Activated T-cell treated with anti-CD3 and anti-CD28 coated beads for 48 hours (primary cell): Measurements from ENCODE around the gene SEMA4F.

Source experiments
- DNase-seq: peaks from one replicate; pipeline ENCODE4 v3.0.0-alpha.2; 2020; ENCODE audit warnings: low read depth

SEMA4F gene

DNA sequence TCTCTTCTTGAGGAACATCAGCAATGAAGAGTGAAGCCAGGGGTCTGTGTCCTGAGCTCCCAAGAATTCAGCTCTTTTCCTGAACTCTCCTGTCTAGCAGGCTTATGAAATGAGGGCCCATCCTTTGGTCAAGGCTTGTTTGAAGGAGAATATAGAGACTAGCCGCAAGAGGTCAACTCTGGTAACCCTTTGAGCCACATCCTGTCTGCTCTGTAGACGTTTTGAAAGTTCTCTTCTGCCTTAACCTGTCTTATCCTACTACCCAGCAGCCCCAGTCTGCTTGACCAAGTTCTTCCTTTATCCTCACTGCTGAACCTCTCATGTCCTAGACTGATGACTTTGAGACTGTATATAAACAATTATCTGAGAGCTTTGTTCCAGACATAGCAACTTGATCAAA is 5.4 kb downstream of the SEMA4F start:
- no peak for DNase-seq

DNA sequence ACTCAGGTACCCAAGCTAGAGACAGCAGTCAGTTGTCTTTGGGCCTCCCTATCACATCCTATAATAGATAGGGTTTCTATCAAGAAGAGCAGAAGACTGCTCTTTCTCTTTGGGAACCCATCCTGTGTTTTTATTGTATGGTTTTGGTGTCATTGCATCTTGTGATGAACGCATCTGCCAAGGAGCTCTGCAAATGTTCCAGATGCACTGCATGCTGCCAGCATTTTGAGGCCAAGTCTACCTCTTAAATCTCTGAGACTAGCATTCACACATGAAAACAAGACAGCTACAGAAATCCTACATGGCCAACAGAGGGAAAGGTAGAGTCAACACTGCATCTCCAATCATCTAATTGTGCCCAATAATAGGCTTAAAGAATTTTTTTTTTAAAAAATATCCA is 14.0 kb downstream of the SEMA4F start:
- DNase-seq: no peak

DNA sequence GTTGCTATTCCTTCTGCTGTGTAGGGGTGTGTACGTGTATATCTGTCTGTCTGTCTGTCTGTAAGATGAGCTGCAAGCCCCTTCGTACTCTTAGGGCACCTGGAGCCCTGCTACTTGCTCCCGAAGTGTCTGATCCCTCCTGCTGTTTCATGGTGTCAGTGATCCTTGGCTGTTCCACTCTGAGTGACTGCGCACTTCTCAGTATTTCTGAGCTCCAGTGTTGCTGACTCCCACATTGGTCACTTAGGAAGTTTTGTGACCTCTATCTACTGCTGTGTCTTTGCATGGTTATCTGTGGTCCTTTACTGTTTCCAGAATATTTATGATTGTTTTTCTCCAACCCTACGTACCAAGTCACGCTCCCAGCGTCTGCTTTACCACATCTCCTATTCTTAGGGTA is 16.2 kb downstream of the SEMA4F start:
- DNase-seq: no peak

DNA sequence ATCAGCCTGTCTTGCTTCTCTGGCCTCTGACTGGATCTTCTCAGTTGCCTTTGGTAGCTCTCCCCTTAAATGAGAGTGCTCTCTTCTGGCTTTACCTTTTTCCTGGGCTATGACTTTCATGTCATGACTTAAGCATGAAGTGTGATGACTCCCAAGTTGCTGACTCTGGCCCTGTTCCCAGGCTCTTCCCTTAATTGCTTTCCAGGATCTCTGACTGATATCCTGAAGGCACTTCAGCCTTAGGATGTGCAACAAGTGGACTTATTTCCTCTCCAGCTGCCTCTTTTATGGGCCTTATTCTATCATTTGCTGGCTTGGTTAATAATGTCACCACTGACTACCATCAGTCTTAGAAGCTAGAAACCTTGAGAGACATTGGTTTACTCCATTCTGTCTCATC is 17.4 kb downstream of the SEMA4F start:
- DNase-seq: no peak

DNA sequence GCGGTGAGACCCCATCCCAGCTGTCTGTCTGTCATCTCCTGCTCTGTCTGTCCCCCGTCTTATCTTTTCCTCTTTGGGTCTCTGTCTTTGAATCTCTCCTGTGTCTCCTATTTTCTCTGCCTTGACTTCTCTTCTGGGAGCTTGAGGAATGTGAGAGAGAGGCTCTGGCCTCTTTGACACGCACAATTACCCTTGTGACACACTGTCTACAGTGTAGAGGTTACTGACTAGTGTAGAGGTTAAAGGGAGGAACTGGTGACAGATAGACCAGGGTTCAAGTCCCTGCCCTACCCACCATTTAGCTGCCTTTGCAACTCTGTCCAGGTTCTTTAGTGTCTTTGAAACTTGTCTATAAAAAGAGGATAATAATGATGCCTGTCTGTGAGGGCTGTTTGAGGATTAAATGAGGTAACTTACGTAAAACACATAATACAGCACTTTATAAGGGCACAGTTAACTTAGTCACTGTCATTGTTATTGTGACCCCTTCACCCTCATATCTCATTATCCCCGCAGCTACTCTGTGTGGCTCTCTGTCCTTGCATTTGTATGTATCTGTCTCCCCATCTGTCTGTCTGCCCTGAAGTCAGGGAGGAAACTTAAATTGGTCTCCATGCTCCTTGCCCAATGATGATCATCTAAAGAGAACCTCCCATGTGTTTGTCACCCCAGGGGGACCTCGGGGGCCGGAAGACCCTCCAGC is 19.9 kb downstream of the SEMA4F start:
- no peak for DNase-seq

DNA sequence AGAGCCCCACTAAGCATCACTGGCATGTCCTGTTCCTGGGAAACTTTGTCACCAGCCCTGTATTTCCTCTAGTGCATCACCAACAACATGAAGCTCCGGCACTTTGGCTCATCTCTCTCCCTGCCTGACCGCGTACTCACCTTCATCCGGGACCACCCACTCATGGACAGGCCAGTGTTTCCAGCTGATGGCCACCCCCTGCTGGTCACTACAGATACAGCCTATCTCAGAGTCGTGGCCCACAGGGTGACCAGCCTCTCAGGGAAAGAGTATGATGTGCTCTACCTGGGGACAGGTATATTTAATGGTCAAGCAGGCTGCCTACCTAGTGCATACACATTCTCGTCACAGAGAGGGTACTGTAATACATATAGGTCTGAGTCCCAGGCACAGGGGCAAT is 21.0 kb downstream of the SEMA4F start:
- DNase-seq: no peak

DNA sequence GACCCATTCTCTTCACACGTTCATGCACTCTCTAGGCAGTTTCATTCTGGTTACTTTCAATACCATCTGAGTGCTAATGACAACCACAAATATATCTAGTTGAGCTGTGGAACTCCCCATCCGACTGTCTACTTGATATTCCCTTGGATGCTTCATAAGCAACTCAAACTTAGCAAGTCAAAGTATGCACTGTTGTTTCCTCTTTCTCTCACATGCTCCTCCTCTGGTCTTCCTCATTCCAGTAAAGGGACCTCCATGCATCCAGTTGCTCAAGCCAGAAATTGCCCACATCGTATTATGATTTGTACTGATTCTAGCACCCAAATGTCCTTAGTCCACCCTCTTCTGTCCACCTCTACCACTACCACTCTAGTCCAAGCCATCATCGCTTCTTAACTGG is 22.3 kb downstream of the SEMA4F start:
- DNase-seq: no peak

DNA sequence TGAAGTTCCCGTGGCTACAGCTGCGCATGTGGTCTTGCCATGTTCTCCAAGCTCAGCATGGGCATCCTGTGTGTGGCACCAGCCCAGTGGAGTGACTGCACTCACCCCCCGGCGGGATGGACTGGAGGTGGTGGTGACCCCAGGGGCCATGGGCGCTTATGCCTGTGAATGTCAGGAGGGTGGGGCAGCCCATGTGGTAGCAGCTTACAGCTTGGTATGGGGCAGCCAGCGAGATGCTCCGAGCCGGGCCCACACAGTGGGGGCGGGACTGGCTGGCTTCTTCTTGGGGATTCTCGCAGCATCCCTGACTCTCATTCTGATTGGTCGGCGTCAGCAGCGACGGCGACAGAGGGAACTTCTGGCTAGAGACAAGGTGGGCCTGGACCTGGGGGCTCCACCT is 25.6 kb downstream of the SEMA4F start:
- no peak for DNase-seq

DNA sequence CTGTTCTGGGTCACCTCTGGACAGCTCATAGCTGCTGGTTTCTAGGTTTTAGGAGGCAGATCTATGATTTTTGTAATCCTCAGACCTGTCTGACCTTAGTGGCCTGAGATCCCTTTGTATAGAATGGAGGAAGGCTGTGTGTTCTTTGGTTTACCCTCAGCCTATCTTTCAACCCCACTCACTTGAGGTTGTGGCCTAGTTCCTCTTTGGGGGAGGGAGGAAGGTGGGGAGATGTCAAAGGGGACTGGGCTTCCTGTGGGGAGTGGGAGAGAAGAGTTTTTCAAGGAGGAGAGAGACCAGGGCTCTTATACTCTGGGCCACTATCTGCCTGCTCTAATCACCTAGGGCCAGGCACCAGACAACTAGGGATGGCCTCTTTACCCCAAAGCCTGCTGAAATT is 28.5 kb downstream of the SEMA4F start:
- no peak for DNase-seq

DNA sequence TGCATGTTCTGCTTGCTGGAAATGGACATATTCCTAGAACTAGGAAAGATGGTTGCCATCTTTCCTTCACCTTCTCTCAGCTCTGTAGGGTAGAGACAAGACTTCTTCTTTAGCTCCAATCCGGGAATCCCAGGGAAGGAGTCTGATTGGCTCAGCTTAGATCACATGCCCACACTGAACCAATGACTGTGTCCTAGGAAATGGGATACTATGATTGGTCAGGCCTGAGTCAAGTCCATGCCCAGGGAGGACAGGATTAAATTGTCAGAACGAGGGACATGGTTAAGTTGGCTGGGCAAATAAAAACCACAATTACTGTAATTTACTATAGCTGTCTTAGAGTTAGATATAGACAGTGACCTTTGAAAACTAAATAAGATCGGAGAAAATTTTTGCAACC is 31.4 kb downstream of the SEMA4F start:
- no peak for DNase-seq

DNA sequence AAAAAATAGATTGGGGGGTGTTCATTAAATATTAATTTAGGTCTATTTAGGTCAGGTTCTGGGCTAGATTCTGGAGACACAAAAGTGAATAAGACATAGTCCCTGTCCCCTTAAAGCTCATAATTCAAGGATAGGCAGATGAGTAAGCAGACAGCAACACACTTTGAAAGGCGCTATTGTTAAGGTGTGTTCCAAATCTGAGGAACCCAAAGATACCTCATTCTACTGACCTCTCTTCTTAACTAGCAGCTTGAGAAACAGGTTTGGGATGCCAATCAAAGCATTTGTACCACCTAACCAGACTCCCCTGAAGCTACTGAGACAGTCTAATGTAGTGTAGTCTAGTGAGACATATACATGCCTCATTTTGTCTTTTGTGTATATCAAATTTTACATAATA is 34.8 kb downstream of the SEMA4F start:
- DNase-seq: no peak

DNA sequence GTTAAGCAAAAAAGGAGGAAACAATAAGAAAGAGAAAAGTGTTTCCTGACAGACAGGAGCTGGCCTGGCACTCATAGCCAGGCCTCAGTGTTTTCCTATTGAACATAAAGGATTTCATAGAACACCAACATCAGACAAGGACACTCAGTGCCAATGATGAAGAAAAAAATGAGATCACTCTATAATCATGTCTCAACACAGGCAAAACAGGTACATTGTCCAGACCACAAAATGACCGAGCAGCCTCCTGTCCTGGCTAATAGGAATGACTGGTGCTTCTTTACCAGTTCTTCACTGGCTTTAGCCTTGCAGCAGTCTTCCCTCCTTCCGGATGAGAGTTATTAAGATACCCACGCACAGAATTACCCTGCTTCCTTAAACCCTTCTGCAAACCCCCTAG is 35.6 kb downstream of the SEMA4F start:
- DNase-seq: no peak

DNA sequence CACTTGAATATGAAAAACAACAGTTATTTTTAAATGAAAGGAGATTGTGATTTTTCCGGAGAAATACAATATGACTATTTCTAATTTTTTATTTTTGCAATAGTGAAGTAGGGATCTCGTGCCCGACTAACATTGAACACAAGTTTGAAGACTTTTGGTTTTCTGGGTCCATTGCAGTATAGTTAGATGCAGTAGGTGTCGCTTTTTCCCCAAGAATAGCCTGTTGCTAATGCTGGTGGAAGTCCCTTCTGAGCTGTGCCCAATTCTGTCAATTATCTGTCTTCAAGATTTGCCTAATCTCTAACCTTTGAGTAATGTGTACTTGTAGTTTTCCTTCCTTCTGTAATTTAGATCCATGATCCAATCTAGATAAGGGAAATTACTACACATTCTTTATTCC is 36.5 kb downstream of the SEMA4F start:
- DNase-seq: no peak

DNA sequence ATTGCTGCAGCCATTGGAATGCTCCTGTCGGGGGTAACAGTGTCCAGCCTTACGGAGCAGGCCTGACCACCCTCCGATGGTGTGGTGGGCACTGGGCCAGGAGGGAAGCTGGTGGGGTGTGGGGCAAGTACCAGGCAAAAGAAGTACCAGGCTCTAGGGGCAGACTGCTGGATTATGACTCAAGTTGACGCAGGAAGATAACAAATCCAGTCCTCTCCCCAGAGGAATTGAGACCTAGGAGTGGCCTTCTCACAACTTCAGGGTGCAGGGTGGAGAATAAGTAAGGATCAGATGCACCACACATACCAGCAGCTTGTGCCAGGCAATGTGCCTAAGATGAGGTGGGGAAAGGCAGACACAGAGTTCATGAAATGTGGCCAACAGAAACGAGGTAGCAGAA is 37.9 kb downstream of the SEMA4F start:
- DNase-seq: no peak

DNA sequence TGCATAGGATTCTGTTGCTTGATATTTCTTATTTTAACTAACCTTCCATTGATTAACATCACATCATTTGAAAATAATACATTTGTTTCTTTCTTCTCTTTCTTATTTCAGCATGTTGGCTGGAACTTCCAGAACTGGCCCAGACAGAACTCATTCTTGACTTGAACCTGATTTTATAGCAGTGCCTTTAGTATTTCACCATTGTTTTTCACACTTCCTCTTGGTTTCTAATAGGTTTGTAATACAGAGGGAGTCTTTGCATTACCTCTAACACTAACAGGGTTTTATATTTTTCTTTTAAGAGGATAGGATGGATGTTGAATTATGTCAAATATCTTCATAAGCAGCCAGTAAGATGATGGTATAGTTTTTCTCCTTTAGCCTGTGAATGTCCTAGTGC is 39.2 kb downstream of the SEMA4F start:
- no peak for DNase-seq

DNA sequence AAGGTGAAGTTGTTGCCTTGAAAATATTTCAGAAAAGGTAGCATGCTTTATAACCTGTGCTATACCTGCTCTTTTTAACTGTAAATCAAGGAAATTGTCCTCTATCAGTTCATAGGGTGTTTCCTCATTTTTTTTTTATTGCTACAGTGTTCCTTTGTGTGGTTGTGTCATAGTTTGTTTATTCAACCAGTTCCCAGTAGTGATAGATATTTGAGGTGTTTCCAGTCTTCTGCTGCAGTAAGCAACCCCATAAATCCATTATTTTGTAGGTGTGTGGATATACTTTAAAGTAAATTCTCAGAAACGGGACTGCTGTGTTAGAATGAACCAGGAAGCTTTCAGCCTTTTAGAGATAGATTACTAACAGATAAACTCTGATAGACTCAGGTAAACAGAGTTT is 39.6 kb downstream of the SEMA4F start:
- no peak for DNase-seq

DNA sequence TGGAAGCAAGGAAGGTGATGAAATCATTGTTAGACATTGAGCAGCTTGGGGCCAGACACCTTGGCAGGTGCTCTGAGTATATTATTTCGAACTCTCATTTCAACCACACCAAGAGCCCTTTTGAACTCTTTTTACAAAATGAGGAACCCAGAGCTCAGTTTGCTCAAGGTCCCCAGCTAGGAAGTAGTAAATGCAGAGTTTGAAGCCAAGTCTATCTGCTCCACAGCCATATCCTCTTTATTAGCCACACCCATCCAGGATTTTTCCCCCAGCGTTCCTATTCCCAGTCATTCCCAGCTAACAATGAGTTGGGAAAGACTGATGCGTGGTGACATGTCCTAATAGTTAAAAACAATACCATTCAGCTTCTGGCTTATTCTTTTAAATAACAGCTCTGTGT is 40.2 kb downstream of the SEMA4F start:
- no peak for DNase-seq

DNA sequence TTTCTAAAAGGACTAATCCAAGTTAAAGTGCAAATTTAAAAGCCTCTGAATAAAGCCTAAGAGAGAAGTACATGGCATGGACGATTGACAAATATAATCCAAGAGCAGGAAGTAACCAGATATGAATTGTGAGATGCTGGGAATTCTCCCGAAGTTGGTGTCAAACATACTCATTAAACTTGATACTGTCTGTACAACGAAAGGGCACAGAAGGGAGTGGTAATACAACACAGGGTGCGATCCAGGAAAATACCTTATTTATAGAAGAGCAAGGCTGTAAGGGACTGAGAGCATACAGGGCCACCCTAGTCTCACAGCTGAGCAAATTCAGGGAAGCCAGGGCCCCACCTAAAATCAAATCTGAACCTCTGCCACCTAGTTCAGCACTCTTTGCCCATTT is 41.6 kb downstream of the SEMA4F start:
- no peak for DNase-seq

DNA sequence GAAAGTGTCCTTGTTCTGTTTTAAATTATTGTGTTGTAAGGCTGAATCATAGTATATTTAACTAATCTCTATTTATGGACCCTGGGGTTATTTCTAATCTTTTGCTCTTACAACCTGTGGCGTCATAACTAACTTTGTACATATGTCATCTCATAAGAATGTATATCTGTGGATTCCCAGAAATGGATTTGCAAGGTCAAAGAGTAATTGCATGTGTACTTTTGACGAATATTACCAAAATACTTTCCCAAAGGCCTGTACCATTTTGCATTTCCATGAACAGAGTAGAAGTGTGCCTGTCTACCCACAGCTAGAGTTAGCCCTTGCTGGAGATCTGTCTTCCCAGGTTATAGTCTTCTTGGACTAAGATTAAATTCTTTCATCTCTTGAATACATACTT is 42.8 kb downstream of the SEMA4F start:
- no peak for DNase-seq

DNA sequence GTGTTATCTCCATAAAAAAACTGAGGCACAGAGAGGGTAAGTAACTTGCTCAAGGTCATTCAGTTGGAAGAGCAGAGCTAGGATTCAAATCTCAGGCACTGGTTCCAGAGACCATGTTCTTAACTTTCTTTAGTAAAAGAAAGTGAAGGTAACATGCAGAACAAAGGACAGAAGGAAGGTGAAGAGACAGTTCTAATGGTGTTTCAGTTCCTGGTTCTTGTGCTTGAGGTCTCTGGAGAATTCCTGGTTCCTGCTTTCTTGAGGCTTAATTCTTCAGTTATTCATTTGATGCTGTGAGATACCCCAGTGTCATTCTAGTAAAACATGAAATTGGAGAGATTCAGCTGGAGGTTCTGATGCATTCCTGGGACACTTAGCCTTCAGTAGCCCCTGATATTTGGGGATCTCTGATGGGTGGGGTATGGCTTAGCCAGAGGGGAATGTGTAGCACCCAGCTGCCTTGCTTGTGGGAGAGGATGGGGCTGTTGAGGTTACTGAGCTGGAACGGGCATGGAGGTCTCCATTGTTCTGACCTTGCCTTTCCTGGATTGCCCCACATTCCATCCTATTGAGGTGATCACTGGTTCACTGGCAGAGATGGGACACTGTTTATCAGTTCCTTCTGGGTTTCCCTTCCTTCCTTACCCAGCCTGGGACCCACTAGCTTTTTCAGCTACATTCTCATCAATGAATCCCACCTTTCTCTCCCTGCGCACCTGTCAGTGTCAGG is 46.8 kb downstream of the SEMA4F start:
- DNase-seq: no peak

DNA sequence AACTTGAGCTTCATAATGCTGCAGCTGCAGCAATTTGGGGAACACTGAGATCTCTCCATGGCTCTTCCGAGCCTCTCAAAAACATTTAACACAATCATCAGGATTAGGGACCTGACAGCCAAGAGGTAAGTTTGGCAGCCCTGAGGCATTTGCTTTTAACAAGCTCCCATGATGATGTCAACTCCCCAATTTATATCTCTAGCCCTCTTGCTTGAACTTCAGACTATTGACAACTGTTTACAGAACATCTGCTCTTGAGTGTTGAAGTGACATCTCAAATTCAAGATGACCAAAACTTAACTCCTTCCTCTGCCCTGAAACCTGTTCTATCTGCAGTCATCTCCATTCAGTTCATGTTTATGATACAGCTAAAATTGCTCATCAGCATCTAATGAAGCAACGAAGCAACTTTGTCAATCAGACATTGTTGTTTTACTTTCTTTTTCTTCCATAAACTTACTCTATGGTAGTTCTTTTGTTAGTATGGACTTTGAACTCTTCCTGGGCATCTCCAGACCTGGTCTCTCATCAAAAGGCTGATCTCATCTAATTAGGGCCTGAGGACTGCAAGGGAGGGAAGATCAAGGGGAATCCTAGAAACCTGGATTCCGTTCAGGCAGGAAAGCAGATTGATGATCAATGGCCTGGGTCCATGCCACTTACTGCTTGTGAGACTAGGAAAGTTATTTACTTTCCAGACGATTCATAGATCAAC is 48.1 kb downstream of the SEMA4F start:
- DNase-seq: no peak

DNA sequence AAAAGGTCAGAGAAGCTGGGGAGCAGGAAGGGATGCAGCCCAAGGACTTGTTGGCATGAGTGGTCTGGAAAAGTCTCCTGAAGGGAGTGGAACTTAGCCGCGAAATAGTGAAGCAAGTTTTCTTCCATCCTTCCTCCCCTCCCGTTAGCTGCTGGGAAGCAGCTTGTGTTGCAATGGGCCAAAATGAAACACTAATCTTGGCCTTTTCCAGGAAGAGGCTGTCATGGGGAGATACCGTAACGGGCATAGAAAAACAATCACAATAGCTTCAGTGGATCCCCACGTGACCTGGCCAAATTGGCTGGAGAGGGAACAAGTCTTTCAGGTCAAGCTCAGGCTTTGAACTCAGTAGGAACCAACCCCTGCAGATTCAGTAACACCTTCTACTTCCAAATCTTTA is 49.3 kb downstream of the SEMA4F start:
- DNase-seq: no peak

DNA sequence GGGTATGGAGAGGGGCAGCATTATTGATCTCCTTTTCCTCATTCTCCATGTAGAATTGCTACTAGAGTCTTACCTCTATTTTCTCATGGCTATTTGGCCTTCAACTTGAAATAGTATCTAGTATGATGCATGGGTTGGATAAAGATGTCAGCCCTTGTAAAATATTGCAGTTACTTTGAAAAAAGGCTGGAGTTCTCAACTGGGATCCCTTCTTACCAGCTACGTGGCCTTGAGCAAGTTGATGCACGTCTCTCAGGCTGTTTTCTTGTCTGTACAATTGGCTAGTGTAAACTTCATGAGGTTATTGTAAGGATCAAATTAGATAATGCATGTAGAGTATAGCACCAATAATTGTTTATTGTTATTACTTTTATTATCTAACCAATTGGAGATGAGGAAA is 50.2 kb downstream of the SEMA4F start:
- DNase-seq: no peak

DNA sequence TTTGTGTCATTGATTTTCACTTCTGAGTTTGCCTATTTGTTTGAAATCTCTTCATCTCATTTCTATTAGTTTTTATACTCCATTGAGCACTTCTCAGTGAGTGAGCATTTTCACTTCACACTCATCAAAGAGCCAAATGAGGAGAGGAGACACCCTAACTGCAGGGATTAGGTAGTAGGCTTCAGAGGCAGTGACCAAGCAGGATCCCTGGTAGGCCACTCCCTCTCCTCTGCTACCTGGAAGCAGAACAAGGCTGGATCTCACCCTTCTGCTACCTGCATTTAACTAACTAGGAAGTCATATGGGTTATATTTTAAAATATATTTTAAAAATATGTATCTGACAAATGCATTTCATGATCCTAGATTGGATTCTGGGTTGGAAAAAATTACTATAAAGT is 52.7 kb downstream of the SEMA4F start:
- no peak for DNase-seq
